ENCODE results near the gene CZIB.
A peak's percentile ranks its signal among the peaks of the same experiment; 100 is the strongest.
"Not testable (repeated sequence)": the region's sequence is repeated elsewhere in the genome, so short reads cannot be mapped to it uniquely, and the experiment has no call there.

The CZIB gene

DNA sequence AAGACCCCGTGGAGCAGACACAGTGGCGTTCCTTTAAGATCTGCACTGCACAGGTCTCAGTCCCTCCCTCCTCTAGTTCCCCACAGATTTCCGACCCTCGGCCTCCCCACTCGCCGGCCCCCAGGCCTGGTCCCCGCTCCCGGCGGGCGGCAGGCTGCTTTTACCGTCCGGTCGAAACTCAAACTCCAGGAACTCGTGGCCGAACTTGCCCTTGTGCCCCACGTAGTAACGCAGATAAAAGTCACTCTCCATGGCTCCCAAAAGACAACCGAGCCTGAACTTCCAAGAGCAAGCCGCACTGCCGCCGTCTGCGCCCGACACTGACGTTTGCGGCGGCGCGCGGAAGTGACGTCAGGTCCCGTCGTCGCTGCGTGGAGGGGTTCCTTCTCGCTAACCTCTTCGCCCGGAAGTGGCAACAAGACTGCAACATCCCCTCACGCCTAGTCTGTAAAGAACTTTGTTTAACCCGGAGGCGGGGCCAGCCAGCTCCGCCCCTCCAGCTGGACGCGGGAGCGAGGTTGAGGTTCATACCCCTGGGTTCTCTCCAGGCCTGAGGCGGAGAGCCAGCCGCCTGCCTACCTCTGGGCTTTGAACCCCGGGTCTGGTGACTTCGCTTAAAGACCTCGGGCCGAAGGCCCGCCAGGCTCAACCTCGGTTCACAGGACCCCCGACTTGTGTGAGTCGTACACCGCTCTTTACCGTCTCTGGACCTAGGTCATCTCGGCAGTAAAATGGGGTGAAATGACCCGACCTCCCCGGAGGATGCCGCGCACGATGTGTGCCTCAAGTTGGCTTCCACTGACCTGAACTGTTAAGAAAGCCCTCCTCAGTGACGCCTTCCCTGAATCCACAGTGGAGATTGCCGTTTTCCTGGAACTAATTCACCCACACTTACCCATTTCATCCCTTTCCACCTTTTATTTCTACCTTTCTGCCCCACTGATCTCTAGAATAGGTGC, 18.0 kb upstream of the CZIB start, which contains the start of gene MAGOH:
Gene MAGOH, minus strand, starts transcription at position 322 of the 959 bp plus-strand sequence. Its CDS starts 70 bp downstream, at position 252.
- peak; percentile 95 for DNase-seq (ENCODE audit: low read depth)

DNA sequence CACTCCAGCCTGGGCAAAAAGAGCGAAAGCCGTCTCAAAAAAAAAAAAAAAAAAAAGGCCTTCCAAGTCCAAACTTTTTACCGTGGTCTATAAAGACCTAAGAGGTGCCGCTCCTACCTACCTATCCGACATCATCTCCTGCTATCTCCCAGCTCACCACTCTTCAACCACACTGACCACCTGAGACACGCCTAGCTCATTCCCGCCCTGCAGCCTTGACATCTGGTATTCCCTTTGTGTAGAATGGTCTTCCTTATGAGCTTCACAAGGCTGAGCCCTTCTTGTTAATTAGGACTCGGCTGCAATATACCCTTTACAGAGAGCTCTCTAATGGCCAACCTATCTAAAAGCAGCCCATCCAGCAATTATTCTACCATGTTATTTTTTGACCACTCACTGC, 17.2 kb upstream of the CZIB start:
- no peak for DNase-seq (ENCODE audit: low read depth)

DNA sequence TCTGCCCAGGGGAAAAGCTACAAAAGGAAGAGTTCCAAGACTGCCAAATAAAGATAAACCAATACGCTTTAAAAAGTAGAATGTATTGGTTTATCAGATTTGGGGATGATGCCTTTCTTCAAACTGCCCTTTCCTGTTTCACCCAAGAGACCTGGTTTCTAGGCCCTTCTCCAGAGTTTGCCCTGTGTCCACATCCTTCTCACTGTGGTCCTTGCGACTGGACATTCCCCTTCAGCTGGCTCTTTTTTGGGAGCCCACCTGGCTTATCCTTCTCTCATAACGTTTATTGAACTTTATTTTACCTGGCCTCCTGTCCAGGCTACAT, 490 bp upstream of the CZIB start:
- no peak for DNase-seq (ENCODE audit: low read depth)

DNA sequence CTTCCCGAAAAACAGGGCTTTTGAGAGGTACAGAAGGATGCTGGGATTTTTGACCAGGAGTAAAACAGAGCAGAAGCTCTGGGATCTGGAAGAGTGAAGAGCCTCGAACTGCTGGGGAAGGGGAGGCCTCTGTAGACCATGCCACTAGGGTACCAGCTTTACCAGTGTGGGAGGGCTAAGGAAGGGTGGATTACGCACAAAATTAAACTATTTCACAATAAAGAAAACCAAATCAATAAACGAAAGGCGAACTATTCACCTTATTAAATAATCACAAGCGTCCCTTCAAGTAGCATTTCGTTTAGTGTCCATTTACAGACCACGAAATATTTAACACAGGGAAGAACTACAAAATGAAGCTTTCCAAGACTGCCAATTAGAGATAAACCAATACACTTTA, 723 bp downstream of the CZIB start:
- DNase-seq (ENCODE audit: low read depth): no peak

GRCh38 chr1:53218201-53218600, 2.2 kb downstream of the CZIB start:
- DNase-seq (ENCODE audit: low read depth): no peak

GRCh38 chr1:53214376-53214940, 6.0 kb downstream of the CZIB start:
- DNase-seq (ENCODE audit: low read depth): no peak

- no peak for DNase-seq (ENCODE audit: low read depth)
Observed at GRCh38 chr1:53210954-53211353, 9.5 kb downstream of the CZIB start.

- no peak for DNase-seq (ENCODE audit: low read depth)
Observed at GRCh38 chr1:53210352-53210751, 10.1 kb downstream of the CZIB start.

DNA sequence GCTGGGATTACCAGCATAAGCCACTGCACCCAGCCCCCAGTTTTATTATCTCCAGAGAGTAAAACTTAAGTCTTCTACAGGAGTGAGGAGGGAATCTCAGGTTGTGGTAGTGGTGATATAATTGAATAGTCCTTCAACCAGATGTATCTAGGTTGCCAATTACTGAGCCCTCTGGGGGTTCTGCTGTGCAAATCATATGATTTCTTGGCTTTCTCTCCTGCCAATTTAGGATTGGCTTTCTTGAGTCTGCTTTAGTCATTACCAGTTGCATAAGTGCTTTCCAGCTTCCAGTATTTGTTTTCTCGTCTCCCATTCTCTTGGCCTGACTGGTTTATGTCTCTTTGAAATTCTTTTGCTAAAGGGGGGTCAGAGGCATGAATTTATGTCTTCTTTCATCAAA, 12.7 kb downstream of the CZIB start:
- DNase-seq (ENCODE audit: low read depth): no peak

GRCh38 chr1:53206735-53207379, 13.6 kb downstream of the CZIB start:
- no peak for DNase-seq (ENCODE audit: low read depth)

GRCh38 chr1:53206083-53206685, 14.2 kb downstream of the CZIB start:
- DNase-seq (ENCODE audit: low read depth): not testable (repeated sequence)

DNA sequence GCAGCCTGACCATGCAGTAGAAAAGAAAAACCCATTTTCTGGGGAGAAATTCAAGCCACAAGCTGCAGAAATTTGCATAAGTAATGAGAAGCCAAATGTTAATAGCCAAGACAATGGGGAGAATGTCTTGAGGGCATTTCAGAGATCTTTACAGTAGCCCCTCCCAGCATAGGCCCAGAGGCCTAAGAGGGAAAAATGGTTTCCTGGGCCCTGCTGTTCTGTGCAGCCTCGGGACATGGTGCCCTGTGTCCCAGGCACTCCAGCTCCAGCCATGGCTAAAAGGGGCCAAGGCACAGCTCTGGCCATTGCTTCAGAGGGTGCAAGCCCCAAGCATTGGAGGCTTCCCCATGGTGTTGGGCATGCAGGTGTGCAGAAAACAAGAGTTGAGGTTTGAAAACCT, 14.9 kb downstream of the CZIB start:
- DNase-seq (ENCODE audit: low read depth): not testable (repeated sequence)

DNA sequence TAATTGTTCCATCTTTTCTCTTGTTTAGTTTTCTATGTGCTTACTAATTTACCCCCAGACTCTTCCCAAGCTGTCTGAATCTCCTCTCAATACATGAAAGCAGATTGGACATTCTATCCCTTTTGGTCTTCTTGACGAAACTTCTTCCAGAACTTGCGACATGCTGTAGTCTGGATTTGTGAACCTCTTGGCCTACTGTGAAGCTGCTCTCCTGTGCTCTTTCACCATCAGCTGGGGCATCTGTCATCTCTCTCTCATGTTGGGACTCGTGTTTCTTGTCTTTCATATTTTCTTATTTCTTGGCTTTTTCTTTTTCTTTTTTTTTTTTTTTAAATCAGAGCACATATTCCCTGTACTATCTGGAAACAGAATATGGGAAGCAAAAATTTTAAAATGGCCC, 17.0 kb downstream of the CZIB start:
- DNase-seq (ENCODE audit: low read depth): no peak

GRCh38 chr1:53198241-53198651, 22.2 kb downstream of the CZIB start:
- no peak for DNase-seq (ENCODE audit: low read depth)

GRCh38 chr1:53197291-53198200, 22.9 kb downstream of the CZIB start:
- no peak for DNase-seq (ENCODE audit: low read depth)

DNA sequence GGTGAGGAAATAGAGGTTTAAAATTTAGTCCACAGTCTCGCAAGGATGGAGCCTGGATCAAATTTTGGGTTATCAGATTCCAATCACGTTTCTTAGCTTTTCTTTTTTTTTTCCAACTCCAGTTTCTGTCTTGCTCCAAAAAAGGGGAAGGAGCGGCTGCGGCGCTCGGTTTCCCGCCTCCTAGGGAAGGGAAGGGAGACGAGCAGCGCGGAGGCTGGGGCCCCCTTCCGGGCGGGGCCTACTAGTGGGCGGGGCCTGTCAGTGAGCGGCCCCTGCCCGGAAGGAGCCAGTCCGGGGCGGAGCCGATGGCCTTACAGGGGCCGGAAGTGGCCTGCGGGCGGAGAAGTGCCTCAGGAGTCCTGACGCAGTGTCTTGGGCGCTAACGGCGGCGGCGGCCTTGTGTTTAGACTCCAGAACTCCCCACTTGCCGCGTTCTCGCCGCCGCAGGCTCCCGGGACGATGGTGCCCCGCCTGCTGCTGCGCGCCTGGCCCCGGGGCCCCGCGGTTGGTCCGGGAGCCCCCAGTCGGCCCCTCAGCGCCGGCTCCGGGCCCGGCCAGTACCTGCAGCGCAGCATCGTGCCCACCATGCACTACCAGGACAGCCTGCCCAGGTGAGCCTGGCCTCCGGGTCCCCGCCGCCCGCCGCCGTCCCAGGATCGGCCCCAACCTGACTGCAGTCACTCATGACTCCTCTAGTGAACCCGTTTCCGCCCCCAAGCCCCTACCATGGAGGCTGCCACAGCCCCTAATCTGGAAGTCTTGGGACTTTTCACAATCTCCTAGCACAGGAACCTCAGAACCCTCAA, 23.7 kb downstream of the CZIB start, which contains the start of gene CPT2:
Gene CPT2, plus strand, starts transcription at position 340 of the 806 bp plus-strand sequence. Its CDS starts 120 bp downstream, at position 460.
- peak; percentile 75 for DNase-seq (ENCODE audit: low read depth)

DNA sequence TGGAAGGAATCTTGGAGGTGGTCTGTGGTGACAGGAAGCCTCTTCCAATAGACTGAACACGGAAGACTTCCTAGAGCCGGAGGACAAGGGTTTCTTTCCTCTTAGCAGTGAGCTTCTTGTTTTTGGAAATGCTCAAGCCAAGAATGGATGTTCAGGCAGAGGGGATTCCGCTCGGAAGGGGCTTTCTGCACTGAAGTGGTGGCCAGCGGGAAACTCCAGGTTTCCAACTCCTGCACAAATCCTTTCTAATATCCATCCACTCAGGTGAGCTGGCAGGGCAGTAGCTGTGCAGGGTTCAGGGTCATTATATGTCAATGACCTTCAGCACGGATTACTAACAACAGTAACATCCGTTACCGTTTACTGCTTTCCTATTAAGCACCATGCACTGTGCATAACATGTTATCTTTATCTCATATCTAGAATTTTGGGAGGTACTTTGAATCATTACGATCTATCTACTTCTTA, 24.4 kb downstream of the CZIB start:
- no peak for DNase-seq (ENCODE audit: low read depth)

DNA sequence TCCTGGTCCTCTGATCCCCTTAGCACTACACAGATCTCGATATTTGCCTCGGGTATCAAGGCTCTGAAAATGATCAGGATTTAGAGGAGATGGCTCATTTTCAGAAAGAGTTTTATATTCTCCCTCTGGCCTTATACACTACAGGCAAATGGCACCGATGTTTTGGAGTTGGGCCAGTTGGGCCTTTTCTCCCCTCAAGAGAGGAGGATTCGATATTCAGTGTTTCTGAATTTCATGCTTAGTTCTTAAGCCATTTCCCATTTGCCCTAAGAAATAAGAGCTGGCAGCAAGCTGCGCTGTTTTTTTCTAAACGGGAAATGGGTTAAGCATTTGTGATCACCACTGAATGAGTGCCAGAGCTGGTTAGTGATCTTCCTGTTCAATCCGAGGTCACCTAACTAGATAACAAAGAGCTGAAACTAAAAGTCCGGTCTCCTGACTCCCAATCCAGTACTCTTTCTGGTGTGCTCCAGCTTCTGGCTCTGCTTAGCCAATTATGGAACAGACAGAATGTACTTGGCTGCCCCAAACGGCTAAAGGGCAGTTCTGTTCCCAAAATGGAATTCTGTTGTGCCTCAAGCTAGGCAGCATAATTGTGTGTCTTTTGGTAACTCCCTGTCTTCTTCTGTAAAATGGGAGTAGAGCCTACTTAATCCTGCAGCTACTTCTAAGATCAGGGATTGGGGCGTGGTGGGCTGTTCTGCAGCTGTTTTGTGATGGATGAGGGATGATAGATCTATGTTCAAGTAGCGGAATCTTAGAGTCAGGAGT, 25.0 kb downstream of the CZIB start:
- DNase-seq (ENCODE audit: low read depth): no peak

GRCh38 chr1:53190210-53190611, 30.2 kb downstream of the CZIB start:
- no peak for DNase-seq (ENCODE audit: low read depth)

GRCh38 chr1:53189061-53189460, 31.4 kb downstream of the CZIB start:
- no peak for DNase-seq (ENCODE audit: low read depth)
